SK-N-SH treated with all-trans-retinoic acid at 6 μM for 48 hours (cell line): ENCODE results near the gene SNX30.
A peak's percentile ranks its signal among the peaks of the same experiment; 100 is the strongest.

Source experiments
- ATAC-seq: fragments of 200-7000 bp; cut with Tn5 transposase; 3 replicates; pipeline ENCODE4 v1.9.1; 2020; ENCODE audit warnings: mild to moderate bottlenecking, moderate library complexity
- ARNTL ChIP-seq: fragments of 450-650 bp; formaldehyde crosslinking; IDR thresholded peaks from 2 replicates; pipeline ENCODE4 v1.5.0; 2020; ENCODE audit warnings: low read depth, mild to moderate bottlenecking, moderate library complexity, borderline replicate concordance
- BACH2 ChIP-seq: fragments of 250-450 bp; sonication (Bioruptor Pico); IDR thresholded peaks from 2 replicates; pipeline ENCODE4 v1.9.0; 2021; ENCODE audit warnings: mild to moderate bottlenecking, borderline replicate concordance
- CREB5 ChIP-seq: fragments of 250-450 bp; sonication (Bioruptor Pico); IDR thresholded peaks from 2 replicates; pipeline ENCODE4 v1.5.1; 2020; ENCODE audit warnings: low read depth, mild to moderate bottlenecking, moderate library complexity
- CSDC2 ChIP-seq: fragments of 250-450 bp; sonication (Bioruptor Pico); IDR thresholded peaks from 2 replicates; pipeline ENCODE4 v1.5.0; 2020; ENCODE audit warnings: mild to moderate bottlenecking, moderate library complexity
- CSRNP3 ChIP-seq: fragments of 250-450 bp; sonication (Bioruptor Pico); IDR thresholded peaks from 2 replicates; pipeline ENCODE4 v1.5.1; 2021; ENCODE audit warnings: mild to moderate bottlenecking, moderate library complexity
- ESRRG ChIP-seq: fragments of 250-450 bp; sonication (Bioruptor Pico); IDR thresholded peaks from 2 replicates; pipeline ENCODE4 v1.6.1; 2021; ENCODE audit warnings: mild to moderate bottlenecking
- GLIS3 ChIP-seq: fragments of 250-450 bp; sonication (Bioruptor Pico); IDR thresholded peaks from 2 replicates; pipeline ENCODE4 v1.5.0; 2020; ENCODE audit warnings: mild to moderate bottlenecking, moderate library complexity
- ISL1 ChIP-seq: fragments of 250-450 bp; sonication (Bioruptor Pico); IDR thresholded peaks from 2 replicates; pipeline ENCODE4 v2.1.2; 2022; ENCODE audit warnings: mild to moderate bottlenecking, moderate library complexity
- OSR1 ChIP-seq: fragments of 250-450 bp; sonication (Bioruptor Pico); IDR thresholded peaks from 2 replicates; pipeline ENCODE4 v1.8.0; 2022; ENCODE audit warnings: moderate library complexity, mild to moderate bottlenecking, inconsistent platforms
- PATZ1 ChIP-seq: fragments of 250-450 bp; sonication (Bioruptor Pico); IDR thresholded peaks from 2 replicates; pipeline ENCODE4 v1.8.0; 2020; ENCODE audit warnings: mild to moderate bottlenecking, moderate library complexity, borderline replicate concordance
- POU6F1 ChIP-seq: fragments of 250-450 bp; sonication (Bioruptor Pico); IDR thresholded peaks from 2 replicates; pipeline ENCODE4 v1.8.0; 2021; ENCODE audit warnings: low read depth, mild to moderate bottlenecking, moderate library complexity, borderline replicate concordance
- PPARA ChIP-seq: fragments of 250-450 bp; sonication (Bioruptor Pico); IDR thresholded peaks from 2 replicates; pipeline ENCODE4 v1.5.0; 2020; ENCODE audit warnings: mild to moderate bottlenecking, borderline replicate concordance
- RARB ChIP-seq: fragments of 250-450 bp; sonication (Bioruptor Pico); IDR thresholded peaks from 2 replicates; pipeline ENCODE4 v1.8.0; 2021; ENCODE audit warnings: mild to moderate bottlenecking, moderate library complexity
- SNAI2 ChIP-seq: fragments of 250-450 bp; sonication (Bioruptor Pico); IDR thresholded peaks from 2 replicates; pipeline ENCODE4 v1.5.0; 2020; ENCODE audit warnings: mild to moderate bottlenecking, moderate library complexity
- TCF4 ChIP-seq: fragments of 250-450 bp; sonication (Bioruptor Pico); IDR thresholded peaks from 2 replicates; pipeline ENCODE4 v1.8.0; 2021; ENCODE audit warnings: mild to moderate bottlenecking, moderate library complexity, borderline replicate concordance
- TOX ChIP-seq: fragments of 250-450 bp; sonication (Bioruptor Pico); IDR thresholded peaks from 2 replicates; pipeline ENCODE4 v1.8.0; 2021; ENCODE audit warnings: mild to moderate bottlenecking, moderate library complexity, borderline replicate concordance
- TSHZ2 ChIP-seq: fragments of 250-450 bp; sonication (Bioruptor Pico); IDR thresholded peaks from 2 replicates; pipeline ENCODE4 v1.5.0; 2020; ENCODE audit warnings: mild to moderate bottlenecking, moderate library complexity
- ZC3H10 ChIP-seq: fragments of 250-450 bp; sonication (Bioruptor Pico); IDR thresholded peaks from 2 replicates; pipeline ENCODE4 v1.5.1; 2021; ENCODE audit warnings: mild to moderate bottlenecking, moderate library complexity
- ZFP3 ChIP-seq: fragments of 250-450 bp; sonication (Bioruptor Pico); IDR thresholded peaks from 2 replicates; pipeline ENCODE4 v1.5.0; 2020; ENCODE audit warnings: mild to moderate bottlenecking, moderate library complexity
- ZFP30 ChIP-seq: fragments of 450-650 bp; formaldehyde crosslinking; IDR thresholded peaks from 2 replicates; pipeline ENCODE4 v1.5.0; 2022; ENCODE audit warnings: mild to moderate bottlenecking, moderate library complexity
- ZNF565 ChIP-seq: fragments of 450-650 bp; formaldehyde crosslinking; conservative IDR thresholded peaks from 2 replicates; pipeline ENCODE4 v1.5.0; 2020; ENCODE audit warnings: low read depth, mild to moderate bottlenecking, moderate library complexity
- ZNF8 ChIP-seq: fragments of 450-650 bp; formaldehyde crosslinking; IDR thresholded peaks from 2 replicates; pipeline ENCODE4 v1.5.0; 2020; ENCODE audit warnings: mild to moderate bottlenecking, moderate library complexity

SNX30 gene

GRCh38 chr9:112864982-112865381 lies 114.4 kb downstream of the SNX30 start:
- no peak for TF ChIP-seq SNAI2
- no peak for TF ChIP-seq ARNTL (CRISPR knock-in tag)
- no peak for TF ChIP-seq GLIS3 (CRISPR knock-in tag)
- TF ChIP-seq ZFP30: no peak
- no peak for TF ChIP-seq ZFP3 (CRISPR knock-in tag)
- TF ChIP-seq, all 23 proteins: peak for 0
- ATAC-seq: no peak

- ATAC-seq: peak; percentile 32; the same call in 1 of the 3 replicates
- TF ChIP-seq PATZ1 (no peak), SNAI2 (no peak), PPARA (CRISPR knock-in tag) (no peak), BACH2 (CRISPR knock-in tag) (no peak), ZC3H10 (CRISPR knock-in tag) (no peak), CREB5 (CRISPR knock-in tag) (no peak), ZFP3 (CRISPR knock-in tag) (no peak), CSDC2 (CRISPR knock-in tag) (no peak), ZNF565 (no peak), RARB (CRISPR knock-in tag) (no peak), TCF4 (CRISPR knock-in tag) (no peak), ARNTL (CRISPR knock-in tag) (no peak), TSHZ2 (CRISPR knock-in tag) (no peak), ZNF8 (CRISPR knock-in tag) (no peak), CSRNP3 (no peak), GLIS3 (CRISPR knock-in tag) (no peak), ZFP30 (no peak), ESRRG (CRISPR knock-in tag) (no peak)
Measured at GRCh38 chr9:112866662-112867274, 116.2 kb downstream of the SNX30 start.

- ATAC-seq: peak; percentile 82
- no peak for TF ChIP-seq ESRRG (CRISPR knock-in tag)
- no peak for TF ChIP-seq ZFP3 (CRISPR knock-in tag)
- TF ChIP-seq OSR1 (CRISPR knock-in tag): no peak
- no peak for TF ChIP-seq SNAI2
- no peak for TF ChIP-seq BACH2 (CRISPR knock-in tag)
- no peak for TF ChIP-seq POU6F1 (CRISPR knock-in tag)
- no peak for TF ChIP-seq CSRNP3
- no peak for TF ChIP-seq ARNTL (CRISPR knock-in tag)
- no peak for TF ChIP-seq CREB5 (CRISPR knock-in tag)
- no peak for TF ChIP-seq CSDC2 (CRISPR knock-in tag)
- TF ChIP-seq PATZ1: no peak
- no peak for TF ChIP-seq ISL1 (CRISPR knock-in tag)
- TF ChIP-seq TOX (CRISPR knock-in tag): no peak
- no peak for TF ChIP-seq ZFP30
- TF ChIP-seq PPARA (CRISPR knock-in tag): no peak
Measured at GRCh38 chr9:112867275-112867991, 116.9 kb downstream of the SNX30 start.
